RWPE1 (cell line): ENCODE measurements around the gene PLCD3.

Experiments
- CTCF ChIA-PET: fragments of 350-600 bp; sonication (Branson Sonifier 250); formaldehyde crosslinking; extraction: SDS; loops from one replicate; lab custom pipeline; 2021; lab: Yijun Ruan, JAX
- POLR2A ChIA-PET: fragments of 400-600 bp; formaldehyde crosslinking; extraction: SDS; loops from one replicate; lab custom pipeline; 2020; ENCODE audit warnings: antibody characterized with exemption; ENCODE audit not compliant: low non-redundant PET; lab: Yijun Ruan, JAX
- DNase-seq: peaks from one replicate; pipeline ENCODE4 v3.0.0; 2012; ENCODE audit warnings: low spot score
- H3K27ac ChIP-seq: fragments of 450-650 bp; 2 replicates; pipeline ENCODE4 v1.5.1; 2017
- CTCF ChIP-seq: fragments of 450-650 bp; conservative IDR thresholded peaks from 2 replicates; pipeline ENCODE4 v1.5.1; 2017; ENCODE audit warnings: low read depth, mild to moderate bottlenecking

PLCD3 gene

GRCh38 chr17:45117334-45117733 is 15.0 kb downstream of the PLCD3 start:
- no peak for TF ChIP-seq CTCF
- no peak for DNase-seq
- POLR2A ChIA-PET: no interaction called here
- CTCF ChIA-PET: interaction anchor here (1.7 kb wide), 1 partner anchor 18 kb away, joined by 7 read pairs; no protein-coding TSS in a partner anchor
- peak overlapping the region; percentile 100 for H3K27ac ChIP-seq

- peak overlapping the region; percentile 100 for H3K27ac ChIP-seq
- no peak for TF ChIP-seq CTCF
- ChIA-PET CTCF (interaction anchor here (1.7 kb wide), 1 partner anchor 17 kb away, joined by 7 read pairs; no protein-coding TSS in a partner anchor), POLR2A (no interaction called here)
- no peak for DNase-seq
Observed at GRCh38 chr17:45116434-45117016, 15.8 kb downstream of the PLCD3 start.

- CTCF ChIA-PET: interaction anchor here (0.6 to 1.7 kb wide), 3 partner anchors 17 to 184 kb away, joined by 3 to 7 read pairs (median 4); no protein-coding TSS in a partner anchor
Observed at GRCh38 chr17:45115871-45116270, 16.4 kb downstream of the PLCD3 start.

GRCh38 chr17:45115015-45115625 is 17.2 kb downstream of the PLCD3 start:
- POLR2A ChIA-PET: interaction anchor here (0.6 kb wide), 1 partner anchor 37 kb away, joined by 5 read pairs; no protein-coding TSS in a partner anchor
- TF ChIP-seq CTCF: no peak
- CTCF ChIA-PET: interaction anchor here (0.6 to 1.4 kb wide), 4 partner anchors 16 to 336 kb away, joined by 4 to 6 read pairs (median 4); no protein-coding TSS in a partner anchor
- H3K27ac ChIP-seq: peak overlapping the region; percentile 81
- no peak for DNase-seq

More at GRCh38 chr17:45115871-45116270, 16.4 kb downstream of the PLCD3 start:
- peak overlapping the region; percentile 100 for H3K27ac ChIP-seq
- no peak for TF ChIP-seq CTCF
- POLR2A ChIA-PET: interaction anchor here (0.6 kb wide), 1 partner anchor 36 kb away, joined by 5 read pairs; no protein-coding TSS in a partner anchor
- no peak for DNase-seq

- peak overlapping the region; percentile 81 for H3K27ac ChIP-seq
- no peak for DNase-seq
- POLR2A ChIA-PET: no interaction called here
- no peak for TF ChIP-seq CTCF
- CTCF ChIA-PET: interaction anchor here (0.9 to 1.4 kb wide), 2 partner anchors 15 to 21 kb away, joined by 5 to 6 read pairs; no protein-coding TSS in a partner anchor
Observed at GRCh38 chr17:45114117-45114932, 18.0 kb downstream of the PLCD3 start.

GRCh38 chr17:45113424-45113754 is 18.9 kb downstream of the PLCD3 start:
- no peak for TF ChIP-seq CTCF
- DNase-seq: no peak
- peak overlapping the region; percentile 81 for H3K27ac ChIP-seq
- ChIA-PET CTCF (no interaction called here), POLR2A (no interaction called here)
